ENCODE data around the gene DERL2.
A peak's percentile ranks its signal among the peaks of the same experiment; 100 is the strongest.
"Not testable (repeated sequence)": the region's sequence is repeated elsewhere in the genome, so short reads cannot be mapped to it uniquely, and the experiment has no call there.

The DERL2 gene

GRCh38 chr17:5434984-5435383, 51.0 kb downstream of the DERL2 start:
- no peak for TF ChIP-seq CTCF (conservative IDR thresholded peaks at IDR 0.05)
- no peak overlapping the region for H3K27ac ChIP-seq

- H3K27ac ChIP-seq, result no peak overlapping the region
- TF ChIP-seq CTCF (conservative IDR thresholded peaks at IDR 0.05), result no peak
Measured at GRCh38 chr17:5431949-5432556, 53.9 kb downstream of the DERL2 start.

GRCh38 chr17:5431234-5431633, 54.7 kb downstream of the DERL2 start:
- TF ChIP-seq CTCF (conservative IDR thresholded peaks at IDR 0.05), result 0 out of 2 replicates have a peak, but pooled peaks have one; percentile 8
- not testable (repeated sequence) for H3K27ac ChIP-seq

- TF ChIP-seq CTCF (conservative IDR thresholded peaks at IDR 0.05), result no peak
- no peak overlapping the region for H3K27ac ChIP-seq
Measured at GRCh38 chr17:5430413-5430999, 55.5 kb downstream of the DERL2 start.

GRCh38 chr17:5429191-5429887, 56.6 kb downstream of the DERL2 start:
- peak overlapping the region; percentile 26; the same call in 1 of the 2 replicates for H3K27ac ChIP-seq
- no peak for TF ChIP-seq CTCF (conservative IDR thresholded peaks at IDR 0.05)

GRCh38 chr17:5425826-5426225, 60.2 kb downstream of the DERL2 start:
- no peak for TF ChIP-seq CTCF (conservative IDR thresholded peaks at IDR 0.05)
- H3K27ac ChIP-seq, result no peak overlapping the region

- H3K27ac ChIP-seq, result no peak overlapping the region
- no peak for TF ChIP-seq CTCF (conservative IDR thresholded peaks at IDR 0.05)
Measured at GRCh38 chr17:5424909-5425308, 61.1 kb downstream of the DERL2 start.
